Hepatocyte (in vitro differentiated cells): Measurements from ENCODE around the gene COL4A2. TPM values are rescaled to one million over a fixed set of nuclear protein-coding genes. Genes with fewer than 3 reads are reported as not detected.

ENCODE experiments used
- DNase-seq: peaks from one replicate; pipeline ENCODE4 v3.0.0-alpha.2; 2016; ENCODE audit warnings: low spot score
- H2AFZ ChIP-seq: fragments of 200-600 bp; sonication (generic); 2 replicates; pipeline ENCODE4 v1.6.0; 2016; ENCODE audit warnings: antibody characterized with exemption, mild to moderate bottlenecking
- H3K27ac ChIP-seq: fragments of 200-600 bp; sonication (generic); 2 replicates; pipeline ENCODE4 v1.5.1; 2016; ENCODE audit warnings: mild to moderate bottlenecking
- H3K27me3 ChIP-seq: fragments of 200-600 bp; sonication (generic); 2 replicates; pipeline ENCODE4 v1.6.1; 2016
- H3K36me3 ChIP-seq: fragments of 200-600 bp; sonication (generic); replicated peaks from 2 replicates; pipeline ENCODE4 v1.5.1; 2016; ENCODE audit warnings: low read depth; ENCODE audit not compliant: insufficient read depth
- H3K4me1 ChIP-seq: fragments of 200-600 bp; sonication (generic); 2 replicates; pipeline ENCODE4 v1.5.1; 2016; ENCODE audit warnings: mild to moderate bottlenecking, moderate library complexity; ENCODE audit not compliant: insufficient read depth
- H3K4me2 ChIP-seq: fragments of 200-600 bp; sonication (generic); 2 replicates; pipeline ENCODE4 v1.6.0; 2016
- H3K4me3 ChIP-seq: fragments of 200-600 bp; sonication (generic); 2 replicates; pipeline ENCODE4 v1.5.1; 2016; ENCODE audit warnings: mild to moderate bottlenecking
- H3K79me2 ChIP-seq: fragments of 200-600 bp; sonication (generic); 2 replicates; pipeline ENCODE4 v1.6.0; 2017; ENCODE audit warnings: mild to moderate bottlenecking
- H3K9me2 ChIP-seq: fragments of 200-600 bp; sonication (generic); replicated peaks from 2 replicates; pipeline ENCODE4 v1.6.0; 2017; ENCODE audit warnings: mild to moderate bottlenecking; ENCODE audit not compliant: insufficient read depth
- H3K9me3 ChIP-seq: fragments of 200-600 bp; sonication (generic); 2 replicates; pipeline ENCODE4 v1.5.1; 2016; ENCODE audit warnings: low read depth, mild to moderate bottlenecking
- H4K20me1 ChIP-seq: fragments of 200-600 bp; sonication (generic); 2 replicates; pipeline ENCODE4 v1.6.0; 2016; ENCODE audit warnings: mild to moderate bottlenecking; ENCODE audit not compliant: insufficient read depth, poor library complexity, severe bottlenecking
- EZH2 ChIP-seq: fragments of 200-600 bp; sonication (generic); IDR thresholded peaks from 2 replicates; pipeline ENCODE4 v1.6.1; 2016; ENCODE audit warnings: antibody characterized with exemption, mild to moderate bottlenecking, borderline replicate concordance
- EZH2phosphoT487 ChIP-seq: fragments of 200-600 bp; sonication (generic); IDR thresholded peaks from one replicate; pipeline ENCODE4 v1.6.1; 2018; ENCODE audit warnings: antibody characterized with exemption, mild to moderate bottlenecking, low read depth, moderate library complexity; ENCODE audit not compliant: unreplicated experiment, severe bottlenecking
- WGBS: methylation state at CpG from one replicate; pipeline ENCODE4 v1.1.6; 2016; ENCODE audit warnings: low lambda C conversion rate; ENCODE audit errors: missing lambda C conversion rate; 5-methylcytosine and 5-hydroxymethylcytosine counted together
- polyA plus RNA-seq: library from polyadenylated mRNA; unstranded; fragments of >200 nt; fragmentation: Nextera tagmentation; extraction: Ambion mirVana; gene quantifications from 2 replicates; pipeline ENCODE4 v1.2.1, GENCODE V29; 2016
- total RNA-seq: library from RNA; depleted of rRNA; stranded (reverse); fragments of >200 nt; gene quantifications from 2 replicates; pipeline ENCODE4 v1.2.3, GENCODE V29; 2014
- TF ChIP-seq, protein P1 (sequence below): fragments of 200-600 bp; sonication (generic); IDR thresholded peaks from 2 replicates; pipeline ENCODE4 v1.5.1; 2016; ENCODE audit warnings: antibody characterized with exemption, mild to moderate bottlenecking; ENCODE audit not compliant: poor library complexity

The COL4A2 gene
- total and polyA plus RNA-seq, 2 experiments from 2014 or later: 171 to 221 TPM

DNA sequence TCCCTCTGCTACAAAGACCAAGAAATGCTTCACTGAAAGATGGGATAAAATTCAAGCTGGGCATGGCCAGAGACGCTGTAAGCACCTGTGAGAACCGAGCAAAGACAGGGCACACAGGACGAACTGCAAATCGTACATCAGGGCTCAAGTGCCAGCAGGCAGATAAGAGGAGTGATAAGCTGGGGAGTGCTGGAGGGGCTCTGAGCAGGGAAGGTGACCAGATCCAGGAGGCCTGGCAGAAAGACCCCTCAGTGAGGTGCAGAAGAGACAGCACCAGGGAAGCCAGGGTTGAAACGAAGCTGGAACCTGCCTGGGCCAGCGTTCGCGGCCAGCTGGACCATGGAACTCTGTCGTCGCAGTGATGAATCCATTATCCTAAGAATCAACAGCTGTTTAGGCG lies 244.2 kb downstream of the COL4A2 start:
- no peaks in the 10 kb centered on the region for H3K9me2 ChIP-seq
- no peak overlapping the region for H3K27ac ChIP-seq
- TF ChIP-seq, protein P1, sequence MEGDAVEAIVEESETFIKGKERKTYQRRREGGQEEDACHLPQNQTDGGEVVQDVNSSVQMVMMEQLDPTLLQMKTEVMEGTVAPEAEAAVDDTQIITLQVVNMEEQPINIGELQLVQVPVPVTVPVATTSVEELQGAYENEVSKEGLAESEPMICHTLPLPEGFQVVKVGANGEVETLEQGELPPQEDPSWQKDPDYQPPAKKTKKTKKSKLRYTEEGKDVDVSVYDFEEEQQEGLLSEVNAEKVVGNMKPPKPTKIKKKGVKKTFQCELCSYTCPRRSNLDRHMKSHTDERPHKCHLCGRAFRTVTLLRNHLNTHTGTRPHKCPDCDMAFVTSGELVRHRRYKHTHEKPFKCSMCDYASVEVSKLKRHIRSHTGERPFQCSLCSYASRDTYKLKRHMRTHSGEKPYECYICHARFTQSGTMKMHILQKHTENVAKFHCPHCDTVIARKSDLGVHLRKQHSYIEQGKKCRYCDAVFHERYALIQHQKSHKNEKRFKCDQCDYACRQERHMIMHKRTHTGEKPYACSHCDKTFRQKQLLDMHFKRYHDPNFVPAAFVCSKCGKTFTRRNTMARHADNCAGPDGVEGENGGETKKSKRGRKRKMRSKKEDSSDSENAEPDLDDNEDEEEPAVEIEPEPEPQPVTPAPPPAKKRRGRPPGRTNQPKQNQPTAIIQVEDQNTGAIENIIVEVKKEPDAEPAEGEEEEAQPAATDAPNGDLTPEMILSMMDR: no peak
- no peak for TF ChIP-seq EZH2phosphoT487
- TF ChIP-seq EZH2: no peak
- no peak overlapping the region for H2AFZ ChIP-seq
- H3K27me3 ChIP-seq: no peaks in the 10 kb centered on the region
- H4K20me1 ChIP-seq: no peaks in the 10 kb centered on the region
- H3K9me3 ChIP-seq: no peaks in the 10 kb centered on the region
- 72% methylated on average over 11 of the region's 11 CpGs for WGBS
- H3K4me2 ChIP-seq: peak overlapping the region; percentile 13
- no peak for DNase-seq
- H3K36me3 ChIP-seq: no peaks in the 10 kb centered on the region
- H3K79me2 ChIP-seq: peaks cover 91% of the 10 kb centered on the region
- H3K4me3 ChIP-seq: no peak overlapping the region
- peaks cover 20% of the 10 kb centered on the region for H3K4me1 ChIP-seq

DNA sequence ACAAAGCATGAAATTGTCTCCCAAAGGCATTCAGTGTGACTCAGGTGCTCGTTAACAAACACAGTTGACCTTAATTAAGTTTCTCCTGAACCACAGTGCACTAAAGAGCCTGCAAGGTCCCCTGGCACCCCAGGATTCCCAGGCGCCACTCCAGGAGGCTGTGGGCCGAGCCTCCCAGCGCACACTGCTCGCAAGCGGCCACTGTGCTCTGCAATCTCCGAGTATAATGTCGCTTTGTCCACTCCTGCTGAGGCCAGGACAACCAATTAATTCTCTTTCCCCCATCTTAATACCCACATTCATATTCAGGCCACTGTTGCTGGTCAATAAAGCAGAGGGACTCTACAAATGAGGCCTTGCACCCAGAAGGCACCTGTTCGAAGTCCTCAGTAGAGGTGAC lies 245.7 kb downstream of the COL4A2 start:
- WGBS: 99% methylated on average over 9 of the region's 9 CpGs
- no peaks in the 10 kb centered on the region for H4K20me1 ChIP-seq
- no peak overlapping the region for H3K4me2 ChIP-seq
- H3K27me3 ChIP-seq: no peaks in the 10 kb centered on the region
- no peaks in the 10 kb centered on the region for H3K9me3 ChIP-seq
- peaks cover 28% of the 10 kb centered on the region for H3K4me1 ChIP-seq
- peaks cover 94% of the 10 kb centered on the region for H3K79me2 ChIP-seq
- TF ChIP-seq, protein P1: no peak
- no peak for TF ChIP-seq EZH2phosphoT487
- no peak for TF ChIP-seq EZH2
- H2AFZ ChIP-seq: no peak overlapping the region
- H3K9me2 ChIP-seq: no peaks in the 10 kb centered on the region
- no peaks in the 10 kb centered on the region for H3K36me3 ChIP-seq
- no peak overlapping the region for H3K4me3 ChIP-seq
- H3K27ac ChIP-seq: no peak overlapping the region
- DNase-seq: no peak

DNA sequence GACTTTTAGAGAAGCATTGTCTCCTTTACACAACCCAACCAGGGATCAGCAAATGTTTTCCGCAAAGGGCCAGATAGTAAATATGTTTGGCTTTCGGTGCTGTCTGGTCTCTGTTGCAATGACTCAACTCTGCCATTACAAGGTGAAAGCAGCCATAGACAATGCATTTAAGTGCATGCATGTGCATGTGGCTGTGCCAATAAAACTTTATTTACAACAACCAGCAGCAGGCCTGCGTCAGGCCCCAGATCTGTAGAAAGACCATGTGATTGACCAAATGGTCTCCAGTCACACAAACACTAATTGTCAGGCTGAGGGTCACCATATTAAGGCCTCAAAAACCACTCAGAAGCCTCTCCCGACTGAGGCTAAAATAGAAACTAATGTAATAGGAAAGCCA lies 246.3 kb downstream of the COL4A2 start:
- Histone ChIP-seq H3K4me2 (no peak overlapping the region), H2AFZ (no peak overlapping the region), H3K27me3 (no peaks in the 10 kb centered on the region), H3K27ac (no peak overlapping the region), H3K36me3 (no peaks in the 10 kb centered on the region), H3K4me3 (no peak overlapping the region), H3K9me2 (no peaks in the 10 kb centered on the region), H3K79me2 (peaks cover 94% of the 10 kb centered on the region), H4K20me1 (no peaks in the 10 kb centered on the region), H3K9me3 (no peaks in the 10 kb centered on the region), H3K4me1 (peaks cover 28% of the 10 kb centered on the region)
- no peak for DNase-seq
- WGBS: 96% methylated on average over 4 of the region's 4 CpGs
- TF ChIP-seq EZH2 (no peak), EZH2phosphoT487 (no peak)
- TF ChIP-seq, protein P1: no peak
